Ovary (tissue), 3 donors: Measurements from ENCODE around the gene ACER3.
"Not testable (repeated sequence)": the region's sequence is repeated elsewhere in the genome, so short reads cannot be mapped to it uniquely, and the experiment has no call there.

Source experiments
- EP300 ChIP-seq: sonication (generic); formaldehyde crosslinking; IDR thresholded peaks from one replicate; pipeline ENCODE4 v1.6.1; 2017; ENCODE audit warnings: antibody characterized with exemption
- POLR2A ChIP-seq: fragments of 450-650 bp; IDR thresholded peaks from one replicate; pipeline ENCODE4 v1.6.1; 2017; ENCODE audit warnings: antibody characterized with exemption, mild to moderate bottlenecking, moderate library complexity
- TF ChIP-seq, protein P1 (sequence below), 3 donors: fragments of 450-650 bp in 2 of 3; fragments of 200-600 bp in 1 of 3; IDR thresholded peaks; one replicate each; pipeline versions ENCODE4 v1.5.1 to v1.8.0; 2016 to 2022; ENCODE audit warnings: antibody characterized with exemption in 3 of 3, mild to moderate bottlenecking in 1 of 3
- donor health status: DM: no; HTN: no; CAD: no.

DNA sequence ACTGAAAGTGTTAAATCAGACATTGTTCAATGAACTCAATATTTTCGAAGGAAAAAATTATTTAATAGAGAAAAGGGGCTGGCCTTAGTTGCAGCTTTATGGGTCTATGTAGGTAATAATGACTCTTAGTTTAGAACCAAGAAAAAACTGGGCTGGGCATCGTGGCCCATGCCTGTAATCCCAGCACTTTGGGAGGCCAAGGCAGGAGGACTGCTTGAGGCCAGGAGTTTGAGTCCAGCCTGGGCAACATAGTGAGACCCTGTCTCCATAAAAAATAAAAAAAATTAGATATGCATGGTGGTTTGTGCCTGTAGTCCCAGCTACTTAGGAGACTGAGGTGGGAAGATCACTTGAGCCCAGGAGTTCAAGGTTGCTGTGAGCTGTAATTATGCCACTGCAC, 2.1 kb downstream of the ACER3 start:
- TF ChIP-seq, protein P1, sequence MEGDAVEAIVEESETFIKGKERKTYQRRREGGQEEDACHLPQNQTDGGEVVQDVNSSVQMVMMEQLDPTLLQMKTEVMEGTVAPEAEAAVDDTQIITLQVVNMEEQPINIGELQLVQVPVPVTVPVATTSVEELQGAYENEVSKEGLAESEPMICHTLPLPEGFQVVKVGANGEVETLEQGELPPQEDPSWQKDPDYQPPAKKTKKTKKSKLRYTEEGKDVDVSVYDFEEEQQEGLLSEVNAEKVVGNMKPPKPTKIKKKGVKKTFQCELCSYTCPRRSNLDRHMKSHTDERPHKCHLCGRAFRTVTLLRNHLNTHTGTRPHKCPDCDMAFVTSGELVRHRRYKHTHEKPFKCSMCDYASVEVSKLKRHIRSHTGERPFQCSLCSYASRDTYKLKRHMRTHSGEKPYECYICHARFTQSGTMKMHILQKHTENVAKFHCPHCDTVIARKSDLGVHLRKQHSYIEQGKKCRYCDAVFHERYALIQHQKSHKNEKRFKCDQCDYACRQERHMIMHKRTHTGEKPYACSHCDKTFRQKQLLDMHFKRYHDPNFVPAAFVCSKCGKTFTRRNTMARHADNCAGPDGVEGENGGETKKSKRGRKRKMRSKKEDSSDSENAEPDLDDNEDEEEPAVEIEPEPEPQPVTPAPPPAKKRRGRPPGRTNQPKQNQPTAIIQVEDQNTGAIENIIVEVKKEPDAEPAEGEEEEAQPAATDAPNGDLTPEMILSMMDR (IDR thresholded peaks at IDR 0.05): not testable (repeated sequence)
- not testable (repeated sequence) for TF ChIP-seq EP300, POLR2A
